ENCODE data around the gene ITGA8.

DNA sequence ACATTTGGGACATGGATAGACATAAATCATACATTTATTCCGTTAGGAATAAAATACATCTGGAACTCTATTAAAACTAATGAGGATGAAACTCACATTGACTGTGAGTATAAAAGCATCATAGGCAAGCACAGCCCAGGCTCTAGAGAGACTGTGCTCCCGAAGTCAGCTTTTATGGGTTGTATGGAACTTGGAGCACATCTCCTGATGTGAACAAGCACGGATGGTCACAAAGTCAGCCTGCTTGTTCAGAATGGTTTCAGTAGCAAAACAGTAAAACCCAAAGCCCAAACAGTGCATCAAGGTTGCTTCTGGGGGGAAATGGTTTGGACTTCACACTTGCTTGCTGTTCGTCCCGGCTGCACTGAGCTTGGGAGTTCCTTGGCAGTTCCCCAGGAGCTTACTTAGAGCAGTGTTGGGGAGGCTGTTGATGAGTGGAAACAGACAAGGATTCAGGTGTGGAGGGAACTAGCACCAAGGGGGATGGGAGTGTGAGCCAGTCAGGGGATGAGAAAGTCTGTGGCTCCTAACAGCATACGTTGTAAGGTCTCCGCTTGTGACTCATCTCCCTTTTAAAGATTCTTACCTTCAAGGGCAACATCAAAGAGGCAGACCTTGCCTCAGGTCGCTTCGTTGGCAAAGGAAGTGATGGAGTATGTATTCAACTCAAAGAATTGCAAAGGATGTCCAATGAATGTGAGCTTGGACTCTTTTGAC, 19.7 kb upstream of the ITGA8 start:
- TF ChIP-seq, protein P1, sequence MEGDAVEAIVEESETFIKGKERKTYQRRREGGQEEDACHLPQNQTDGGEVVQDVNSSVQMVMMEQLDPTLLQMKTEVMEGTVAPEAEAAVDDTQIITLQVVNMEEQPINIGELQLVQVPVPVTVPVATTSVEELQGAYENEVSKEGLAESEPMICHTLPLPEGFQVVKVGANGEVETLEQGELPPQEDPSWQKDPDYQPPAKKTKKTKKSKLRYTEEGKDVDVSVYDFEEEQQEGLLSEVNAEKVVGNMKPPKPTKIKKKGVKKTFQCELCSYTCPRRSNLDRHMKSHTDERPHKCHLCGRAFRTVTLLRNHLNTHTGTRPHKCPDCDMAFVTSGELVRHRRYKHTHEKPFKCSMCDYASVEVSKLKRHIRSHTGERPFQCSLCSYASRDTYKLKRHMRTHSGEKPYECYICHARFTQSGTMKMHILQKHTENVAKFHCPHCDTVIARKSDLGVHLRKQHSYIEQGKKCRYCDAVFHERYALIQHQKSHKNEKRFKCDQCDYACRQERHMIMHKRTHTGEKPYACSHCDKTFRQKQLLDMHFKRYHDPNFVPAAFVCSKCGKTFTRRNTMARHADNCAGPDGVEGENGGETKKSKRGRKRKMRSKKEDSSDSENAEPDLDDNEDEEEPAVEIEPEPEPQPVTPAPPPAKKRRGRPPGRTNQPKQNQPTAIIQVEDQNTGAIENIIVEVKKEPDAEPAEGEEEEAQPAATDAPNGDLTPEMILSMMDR (IDR thresholded peaks at IDR 0.05 in 2 of 3, conservative IDR thresholded peaks at IDR 0.05 in 1 of 3; ENCODE audit: borderline replicate concordance in 1 of 3, insufficient read depth in 1 of 3, low read depth in 2 of 3, low read length in 2 of 3), result no peak
- no peak for TF ChIP-seq POLR2A (IDR thresholded peaks at IDR 0.05; ENCODE audit: borderline replicate concordance, extremely low read depth, insufficient read depth, insufficient read length)
